GM12878 (cell line): Measurements from ENCODE around the gene CCDC186. TPM values are rescaled to one million over a fixed set of nuclear protein-coding genes. Genes with fewer than 3 reads are reported as not detected.

Experiments used
- ATAC-seq: fragments of 200-7000 bp; cut with Tn5 transposase; 3 replicates; pipeline ENCODE4 v1.9.1; 2020; ENCODE audit warnings: mild to moderate bottlenecking, moderate library complexity
- BruUV-seq: library from RNA; stranded (reverse); fragments of 400-500 nt; replicated peaks from 2 replicates; lab custom pipeline; 2021; lab: Mats Ljungman, UMichigan
- CTCF ChIA-PET: fragments of 300-600 bp; sonication (Branson Sonifier 250); formaldehyde crosslinking; extraction: SDS; loops from one replicate; lab custom pipeline; 2021; ENCODE audit warnings: inconsistent platforms; lab: Yijun Ruan, JAX
- POLR2A ChIA-PET: fragments of 350-600 bp; formaldehyde crosslinking; extraction: SDS; loops from one replicate; lab custom pipeline; 2021; ENCODE audit warnings: inconsistent platforms; lab: Charles Lee
- RAD21 ChIA-PET: fragments of 300-600 bp; sonication (Branson Sonifier 250); formaldehyde crosslinking; loops from one replicate; lab custom pipeline; 2023; ENCODE audit warnings: antibody characterized with exemption; ENCODE audit not compliant: unreplicated experiment; lab: Charles Lee
- SMC1A ChIA-PET: fragments of 300-600 bp; sonication (Branson Sonifier 250); formaldehyde crosslinking; loops from one replicate; lab custom pipeline; 2023; ENCODE audit not compliant: unreplicated experiment, uncharacterized antibody; lab: Charles Lee
- DNase-seq: peaks from one replicate; pipeline ENCODE4 v3.0.0-alpha.2; 2011; ENCODE audit warnings: low read depth, low spot score
- FAIRE-seq: peaks from 3 replicates; lab custom pipeline; 2011; peaks lifted over from hg19 to GRCh38; lab: Jason Lieb, UNC
- H2AFZ ChIP-seq: 2 replicates; pipeline ENCODE4 v1.6.0; 2011; ENCODE audit warnings: low read depth, low read length, control low read depth; ENCODE audit not compliant: control insufficient read depth
- H3K27ac ChIP-seq: 2 replicates; pipeline ENCODE4 v1.5.1; 2011; ENCODE audit warnings: control low read depth; ENCODE audit not compliant: control insufficient read depth, insufficient read depth
- H3K27me3 ChIP-seq, 2 experiments: replicated peaks in 1 of 2; 2 replicates each; pipeline versions ENCODE4 v1.6.0 to v1.6.1; 2011; ENCODE audit warnings: low read length in 1 of 2; ENCODE audit not compliant: control insufficient read depth in 2 of 2, insufficient read depth in 2 of 2
- H3K36me3 ChIP-seq, 2 experiments: 2 replicates each; pipeline ENCODE4 v1.5.1; 2011; ENCODE audit warnings: low read length in 1 of 2; ENCODE audit not compliant: control insufficient read depth in 2 of 2, insufficient read depth in 2 of 2
- H3K4me1 ChIP-seq: 2 replicates; pipeline ENCODE4 v1.6.1; 2011; ENCODE audit warnings: mild to moderate bottlenecking, low read length, moderate library complexity, mixed read lengths; ENCODE audit not compliant: control insufficient read depth, insufficient read depth
- H3K4me2 ChIP-seq: 2 replicates; pipeline ENCODE4 v1.6.0; 2011; ENCODE audit warnings: control low read depth; ENCODE audit not compliant: control insufficient read depth, insufficient read depth
- H3K4me3 ChIP-seq: fragments of 200-600 bp; sonication (generic); 2 replicates; pipeline ENCODE4 v1.5.1; 2016
- H3K79me2 ChIP-seq: 2 replicates; pipeline ENCODE4 v1.6.0; 2011; ENCODE audit warnings: low read length; ENCODE audit not compliant: control insufficient read depth, insufficient read depth
- H3K9ac ChIP-seq: 2 replicates; pipeline ENCODE4 v1.8.0; 2011; ENCODE audit warnings: low read length, control low read depth, mixed read lengths; ENCODE audit not compliant: control insufficient read depth, insufficient read depth
- H3K9me3 ChIP-seq: replicated peaks from 3 replicates; pipeline ENCODE4 v1.5.1; 2011; ENCODE audit warnings: mild to moderate bottlenecking, low read length; ENCODE audit not compliant: control insufficient read depth, insufficient read depth
- H4K20me1 ChIP-seq: 2 replicates; pipeline ENCODE4 v1.6.0; 2011; ENCODE audit not compliant: control insufficient read depth, insufficient read depth
- CBFB ChIP-seq: IDR thresholded peaks from 2 replicates; pipeline ENCODE4 v1.6.1; 2016; ENCODE audit warnings: antibody characterized with exemption, low read depth
- CHD1 ChIP-seq: IDR thresholded peaks from 2 replicates; pipeline ENCODE4 v1.6.1; 2012; ENCODE audit warnings: low read depth, low read length, improper control_type of control experiment
- CREB1 ChIP-seq: IDR thresholded peaks from 2 replicates; pipeline ENCODE4 v1.6.1; 2012; ENCODE audit warnings: low read depth, mild to moderate bottlenecking, inconsistent platforms
- HDGF ChIP-seq: fragments of 450-650 bp; IDR thresholded peaks from 2 replicates; pipeline ENCODE4 v1.6.1; 2016; ENCODE audit warnings: antibody characterized with exemption
- POLR2AphosphoS2 ChIP-seq: IDR thresholded peaks from 2 replicates; pipeline ENCODE4 v1.6.1; 2011; ENCODE audit warnings: low read depth, mild to moderate bottlenecking, low read length, improper control_type of control experiment, moderate library complexity
- WRNIP1 ChIP-seq: IDR thresholded peaks from 2 replicates; pipeline ENCODE4 v1.6.1; 2011; ENCODE audit warnings: low read depth, low read length, improper control_type of control experiment, borderline replicate concordance
- WGBS: methylation state at CpG from one replicate; pipeline ENCODE4 v1.1.6; 2016; ENCODE audit warnings: low lambda C conversion rate; ENCODE audit not compliant: insufficient replicate concordance, insufficient coverage; ENCODE audit errors: missing lambda C conversion rate; 5-methylcytosine and 5-hydroxymethylcytosine counted together
- in situ Hi-C: fragments of 300-500 bp; cut with MboI; formaldehyde crosslinking; loops from 9 replicates; pipeline ENCODE4 v1.14.3; 2018; ENCODE audit warnings: mixed read lengths
- intact Hi-C: fragments of 100-400 bp; cut with micrococcal nuclease; formaldehyde crosslinking; loops from one replicate; pipeline ENCODE4 v1.14.2; 2022; ENCODE audit not compliant: unreplicated experiment
- polyA plus RNA-seq, 11 experiments: library from polyadenylated mRNA; depleted of rRNA in 4 of 11; unstranded in 6 of 11; stranded (reverse) in 5 of 11; fragments of >200 nt; fragmentation: Nextera tagmentation in 4 of 11; fragmentation: Illumina TruSeq in 1 of 11; extraction: Ambion mirVana in 4 of 11; extraction: Trizol in 1 of 11; gene quantifications; 1 replicate in 1 of 11; 2 replicates in 10 of 11; pipeline versions ENCODE4 v1.2.1 to v1.2.3, GENCODE V29; 2011 to 2016; ENCODE audit warnings: inconsistent platforms in 2 of 11, missing spikeins in 2 of 11, low read depth in 1 of 11
- total RNA-seq, 4 experiments: library from RNA; depleted of rRNA in 3 of 4; stranded (reverse); fragments of >200 nt in 3 of 4; fragmentation: Illumina TruSeq in 1 of 4; extraction: Trizol in 1 of 4; gene quantifications; 2 replicates each; pipeline versions ENCODE4 v1.2.1 to v1.2.3, GENCODE V29; 2013 to 2021
- TF ChIP-seq, protein P1 (sequence below): fragments of 450-650 bp; formaldehyde crosslinking; IDR thresholded peaks from 2 replicates; pipeline ENCODE4 v1.4.0; 2020; ENCODE audit warnings: mild to moderate bottlenecking, moderate library complexity

Gene CCDC186
- total and polyA plus RNA-seq, 10 of the 15 experiments (the other 5 are each of a cell fraction or from before 2014, with no cell fraction given), result 3.5 to 13.1 (median 7.3) TPM

DNA sequence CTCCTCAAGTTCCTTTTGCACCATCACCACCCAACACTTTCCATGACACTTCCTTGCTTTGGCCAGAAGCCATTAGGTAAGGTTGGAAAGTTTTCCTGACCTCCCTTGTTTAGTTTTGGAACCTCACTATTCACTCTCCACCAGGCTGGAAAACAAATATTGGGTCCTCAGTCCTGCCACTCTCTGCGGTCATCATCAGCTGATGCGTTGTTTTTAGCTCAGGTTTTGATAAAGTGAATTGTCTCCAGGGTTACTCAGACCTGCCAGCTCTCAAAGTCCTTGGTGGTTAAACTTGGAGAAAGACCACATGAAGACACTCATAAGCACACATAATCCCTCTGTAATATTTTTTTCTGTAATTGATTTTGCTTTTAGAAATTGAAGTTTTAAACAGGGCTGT lies 55.5 kb downstream of the CCDC186 start:
- 91% methylated on average over 2 of the region's 2 CpGs for WGBS

More for the DNA sequence above, 55.5 kb downstream of the CCDC186 start:
- ChIA-PET POLR2A (no interaction called here), RAD21 (no interaction called here), SMC1A (no interaction called here), CTCF (no interaction called here)
- Histone ChIP-seq H2AFZ (no peak overlapping the region), H3K9me3 (no peaks in the 10 kb centered on the region), H3K4me3 (no peak overlapping the region), H3K36me3 (no peaks in the 10 kb centered on the region; a peak in 1 of 4 replicates), H4K20me1 (no peaks in the 10 kb centered on the region), H3K9ac (no peak overlapping the region), H3K27ac (no peak overlapping the region), H3K4me1 (no peaks in the 10 kb centered on the region), H3K4me2 (no peak overlapping the region), H3K27me3 (0 out of 4 replicates have a peak, but pooled peaks cover 0 to 3% of the 10 kb centered on the region in 2 experiments), H3K79me2 (no peaks in the 10 kb centered on the region)
- BruUV-seq, result no TSS peak
- TF ChIP-seq WRNIP1, result no peak
- TF ChIP-seq CREB1, result no peak
- no peak for TF ChIP-seq HDGF
- no peak for TF ChIP-seq POLR2AphosphoS2
- TF ChIP-seq CHD1, result no peak
- no peak for TF ChIP-seq CBFB
- TF ChIP-seq, protein P1, sequence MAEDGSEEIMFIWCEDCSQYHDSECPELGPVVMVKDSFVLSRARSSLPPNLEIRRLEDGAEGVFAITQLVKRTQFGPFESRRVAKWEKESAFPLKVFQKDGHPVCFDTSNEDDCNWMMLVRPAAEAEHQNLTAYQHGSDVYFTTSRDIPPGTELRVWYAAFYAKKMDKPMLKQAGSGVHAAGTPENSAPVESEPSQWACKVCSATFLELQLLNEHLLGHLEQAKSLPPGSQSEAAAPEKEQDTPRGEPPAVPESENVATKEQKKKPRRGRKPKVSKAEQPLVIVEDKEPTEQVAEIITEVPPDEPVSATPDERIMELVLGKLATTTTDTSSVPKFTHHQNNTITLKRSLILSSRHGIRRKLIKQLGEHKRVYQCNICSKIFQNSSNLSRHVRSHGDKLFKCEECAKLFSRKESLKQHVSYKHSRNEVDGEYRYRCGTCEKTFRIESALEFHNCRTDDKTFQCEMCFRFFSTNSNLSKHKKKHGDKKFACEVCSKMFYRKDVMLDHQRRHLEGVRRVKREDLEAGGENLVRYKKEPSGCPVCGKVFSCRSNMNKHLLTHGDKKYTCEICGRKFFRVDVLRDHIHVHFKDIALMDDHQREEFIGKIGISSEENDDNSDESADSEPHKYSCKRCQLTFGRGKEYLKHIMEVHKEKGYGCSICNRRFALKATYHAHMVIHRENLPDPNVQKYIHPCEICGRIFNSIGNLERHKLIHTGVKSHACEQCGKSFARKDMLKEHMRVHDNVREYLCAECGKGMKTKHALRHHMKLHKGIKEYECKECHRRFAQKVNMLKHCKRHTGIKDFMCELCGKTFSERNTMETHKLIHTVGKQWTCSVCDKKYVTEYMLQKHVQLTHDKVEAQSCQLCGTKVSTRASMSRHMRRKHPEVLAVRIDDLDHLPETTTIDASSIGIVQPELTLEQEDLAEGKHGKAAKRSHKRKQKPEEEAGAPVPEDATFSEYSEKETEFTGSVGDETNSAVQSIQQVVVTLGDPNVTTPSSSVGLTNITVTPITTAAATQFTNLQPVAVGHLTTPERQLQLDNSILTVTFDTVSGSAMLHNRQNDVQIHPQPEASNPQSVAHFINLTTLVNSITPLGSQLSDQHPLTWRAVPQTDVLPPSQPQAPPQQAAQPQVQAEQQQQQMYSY, result no peak
- no peak for DNase-seq
- intact Hi-C loops (no loop called here), in situ Hi-C loops (no loop called here)
- no peak for ATAC-seq
- no peak for FAIRE-seq
